GM18505 (cell line): Measurements from ENCODE around the gene DHX36.

ENCODE experiments used
- ATAC-seq: cut with Tn5 transposase; IDR thresholded peaks from one replicate; pipeline ENCODE4 v1.9.1; 2021; ENCODE audit not compliant: unreplicated experiment
- POLR2A ChIP-seq: IDR thresholded peaks from 4 replicates; pipeline ENCODE4 v1.6.1; 2011; ENCODE audit warnings: borderline replicate concordance; ENCODE audit not compliant: insufficient read depth, insufficient read length; ENCODE audit errors: extremely low read depth

Gene DHX36

DNA sequence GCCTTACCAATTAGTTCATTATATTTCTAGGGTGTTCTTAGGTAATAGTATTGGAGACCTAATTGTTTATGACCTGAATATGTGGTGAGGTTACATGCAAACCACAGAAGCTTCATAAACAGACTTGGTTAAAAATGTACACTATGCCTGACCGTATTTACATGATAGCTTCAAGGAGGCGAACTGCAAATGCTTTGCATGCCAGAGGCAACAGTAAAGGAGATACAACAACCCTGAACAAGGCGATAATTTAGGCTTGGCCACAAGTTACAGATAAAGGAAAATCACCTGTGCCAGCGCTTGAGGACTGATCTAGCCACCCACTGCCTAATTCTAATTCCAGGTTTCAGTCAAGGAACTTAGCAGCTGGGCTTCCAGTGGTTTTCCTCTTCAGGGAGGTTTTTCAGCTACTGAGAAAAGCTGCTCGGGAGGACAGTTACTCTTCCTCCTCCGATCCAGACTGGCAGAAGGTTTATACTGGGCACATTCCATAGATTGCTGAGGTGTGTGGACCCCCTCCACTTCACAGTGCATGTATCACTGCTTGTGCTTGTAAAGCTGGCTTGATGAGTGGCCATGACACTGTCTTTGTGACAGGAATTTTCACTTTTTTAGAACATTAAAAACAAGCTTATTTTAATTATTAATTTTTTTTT lies 95.6 kb downstream of the DHX36 start:
- ATAC-seq: no peak
- no peak for TF ChIP-seq POLR2A

DNA sequence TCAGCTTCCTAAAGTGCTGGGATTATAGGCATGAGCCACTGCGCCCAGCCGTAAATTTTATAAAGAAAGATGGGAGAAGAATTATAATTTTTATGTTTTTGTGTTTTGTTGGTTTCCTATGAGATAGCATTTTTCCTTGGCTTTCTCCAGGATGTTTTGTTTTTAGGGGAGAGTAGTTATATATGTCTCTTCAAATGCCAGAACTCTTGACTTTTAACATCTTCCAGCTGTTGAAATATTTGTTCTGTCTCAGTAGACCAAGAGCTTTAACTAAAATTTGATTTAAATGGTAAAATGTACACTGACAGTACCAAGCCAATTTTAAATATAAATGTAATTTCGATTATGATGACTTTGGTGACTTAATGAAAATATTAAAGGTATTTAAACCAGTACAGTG lies 96.8 kb downstream of the DHX36 start:
- ATAC-seq: no peak
- TF ChIP-seq POLR2A: no peak

DNA sequence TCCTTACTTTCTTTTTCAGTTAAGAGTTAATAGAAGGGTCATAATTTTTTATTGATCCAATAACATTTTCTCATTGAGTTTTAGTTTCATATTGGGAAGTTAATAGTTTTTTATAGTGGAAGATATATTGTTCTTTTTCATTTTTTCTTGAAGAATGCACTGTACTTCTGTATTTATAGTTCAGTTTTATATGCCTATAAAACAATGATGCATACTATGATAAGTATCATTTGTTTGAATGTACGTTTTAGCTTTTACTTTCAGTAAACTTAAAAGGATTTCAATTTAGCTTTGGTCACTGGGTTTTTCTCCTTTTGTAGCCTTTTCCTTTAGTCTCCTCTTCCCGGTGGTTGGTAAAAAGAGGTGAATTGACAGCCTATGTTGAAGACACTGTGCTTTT lies 98.8 kb downstream of the DHX36 start:
- TF ChIP-seq POLR2A: no peak
- no peak for ATAC-seq

DNA sequence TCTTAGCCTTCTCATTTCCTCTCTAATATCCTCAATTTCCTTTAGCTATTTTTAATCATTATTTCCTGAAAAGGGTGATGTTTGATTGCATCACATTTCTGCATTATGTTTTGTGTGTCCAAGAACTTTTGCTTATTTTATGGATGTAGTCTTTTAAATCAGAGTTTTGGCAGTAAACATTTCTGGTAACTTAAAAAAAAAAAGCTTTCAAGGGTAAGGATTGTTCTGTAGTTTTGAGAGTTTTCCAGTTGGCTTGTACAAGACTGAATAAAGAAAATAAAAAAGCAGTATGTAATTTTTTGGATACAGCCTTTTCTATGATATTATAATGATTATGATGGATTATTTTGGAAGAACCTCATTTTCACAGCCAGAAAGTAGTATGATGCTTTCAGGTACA lies 99.4 kb downstream of the DHX36 start:
- no peak for ATAC-seq
- TF ChIP-seq POLR2A: no peak

GRCh38 chr3:154224366-154224765 lies 99.9 kb downstream of the DHX36 start:
- no peak for TF ChIP-seq POLR2A

GRCh38 chr3:154223519-154223918 lies 100.8 kb downstream of the DHX36 start:
- ATAC-seq: no peak
- no peak for TF ChIP-seq POLR2A

More at GRCh38 chr3:154224366-154224765, 99.9 kb downstream of the DHX36 start:
- ATAC-seq: no peak
